ENCODE measurements around the gene ANTXRL.
"Not testable (repeated sequence)": the region's sequence is repeated elsewhere in the genome, so short reads cannot be mapped to it uniquely, and the experiment has no call there.

The ANTXRL gene

GRCh38 chr10:46330894-46331293 is 44.1 kb downstream of the ANTXRL start:
- DNase-seq (ENCODE audit: low read depth in 2 of 2), result no peak

GRCh38 chr10:46365484-46365883 is 78.7 kb downstream of the ANTXRL start:
- not testable (repeated sequence) for DNase-seq (ENCODE audit: low read depth in 2 of 2)

- DNase-seq (ENCODE audit: low read depth in 2 of 2), result not testable (repeated sequence)
These were observed 80.4 kb downstream of the ANTXRL start for GRCh38 chr10:46367209-46367608.

- DNase-seq (ENCODE audit: low read depth in 2 of 2), result not testable (repeated sequence)
These were observed 81.0 kb downstream of the ANTXRL start for GRCh38 chr10:46367666-46368240.

GRCh38 chr10:46368956-46369355 is 82.2 kb downstream of the ANTXRL start:
- not testable (repeated sequence) for DNase-seq (ENCODE audit: low read depth in 2 of 2)

- not testable (repeated sequence) for DNase-seq (ENCODE audit: low read depth in 2 of 2)
These were observed 87.6 kb downstream of the ANTXRL start for GRCh38 chr10:46374410-46374809.

- not testable (repeated sequence) for DNase-seq (ENCODE audit: low read depth in 2 of 2)
These were observed 88.6 kb downstream of the ANTXRL start, which contains the start of gene ANXA8L1 for GRCh38 chr10:46375406-46375805. Gene ANXA8L1, plus strand, starts transcription at chr10:46375776. Its CDS starts 76 bp downstream, at chr10:46375852.

- not testable (repeated sequence) for DNase-seq (ENCODE audit: low read depth in 2 of 2)
These were observed 90.2 kb downstream of the ANTXRL start for GRCh38 chr10:46377022-46377421.

- DNase-seq (ENCODE audit: low read depth in 2 of 2), result not testable (repeated sequence)
These were observed 90.9 kb downstream of the ANTXRL start for GRCh38 chr10:46377651-46378050.

- not testable (repeated sequence) for DNase-seq (ENCODE audit: low read depth in 2 of 2)
These were observed 91.3 kb downstream of the ANTXRL start for GRCh38 chr10:46378108-46378507.

GRCh38 chr10:46379233-46379848 is 92.5 kb downstream of the ANTXRL start:
- DNase-seq (ENCODE audit: low read depth in 2 of 2), result not testable (repeated sequence)

Measured in stimulated activated CD4-positive, alpha-beta T cell treated with anti-CD3 and anti-CD28 coated beads, Interleukin-12 subunit alpha, Interleukin-12 subunit beta, amount 100 ng/mL, for 24 hours (primary cell).